ENCODE data around the gene CRAMP1.

Gene CRAMP1

GRCh38 chr16:1667271-1667670 lies 55.1 kb downstream of the CRAMP1 start:
- TF ChIP-seq POLR2A (IDR thresholded peaks at IDR 0.05; ENCODE audit: low read length) (no peak), GATA1 (IDR thresholded peaks at IDR 0.05; ENCODE audit: low read depth, low read length) (no peak)
- no peak for DNase-seq

- no peak for TF ChIP-seq GATA1 (IDR thresholded peaks at IDR 0.05; ENCODE audit: low read depth, low read length)
- no peak for DNase-seq
Measured at GRCh38 chr16:1667916-1668315, 55.8 kb downstream of the CRAMP1 start.

- no peak for DNase-seq
Measured at GRCh38 chr16:1668612-1669319, 56.6 kb downstream of the CRAMP1 start.

GRCh38 chr16:1669698-1670097 lies 57.5 kb downstream of the CRAMP1 start:
- TF ChIP-seq POLR2A (IDR thresholded peaks at IDR 0.05; ENCODE audit: low read length), result no peak
- no peak for TF ChIP-seq GATA1 (IDR thresholded peaks at IDR 0.05; ENCODE audit: low read depth, low read length)
- DNase-seq, result no peak

More at GRCh38 chr16:1668612-1669319, 56.6 kb downstream of the CRAMP1 start:
- no peak for TF ChIP-seq GATA1 (IDR thresholded peaks at IDR 0.05; ENCODE audit: low read depth, low read length)
- no peak for TF ChIP-seq POLR2A (IDR thresholded peaks at IDR 0.05; ENCODE audit: low read length)

GRCh38 chr16:1670371-1670770 lies 58.2 kb downstream of the CRAMP1 start:
- TF ChIP-seq GATA1 (IDR thresholded peaks at IDR 0.05; ENCODE audit: low read depth, low read length), result no peak
- no peak for TF ChIP-seq POLR2A (IDR thresholded peaks at IDR 0.05; ENCODE audit: low read length)

GRCh38 chr16:1670866-1671265 lies 58.7 kb downstream of the CRAMP1 start:
- DNase-seq, result no peak
- no peak for TF ChIP-seq POLR2A (IDR thresholded peaks at IDR 0.05; ENCODE audit: low read length)
- no peak for TF ChIP-seq GATA1 (IDR thresholded peaks at IDR 0.05; ENCODE audit: low read depth, low read length)

More at GRCh38 chr16:1670371-1670770, 58.2 kb downstream of the CRAMP1 start:
- DNase-seq, result no peak

GRCh38 chr16:1673424-1674151 lies 61.4 kb downstream of the CRAMP1 start:
- TF ChIP-seq GATA1 (IDR thresholded peaks at IDR 0.05; ENCODE audit: low read depth, low read length) (no peak), POLR2A (IDR thresholded peaks at IDR 0.05; ENCODE audit: low read length) (no peak)
- no peak for DNase-seq

- DNase-seq, result no peak
- no peak for TF ChIP-seq POLR2A (IDR thresholded peaks at IDR 0.05; ENCODE audit: low read length)
- TF ChIP-seq GATA1 (IDR thresholded peaks at IDR 0.05; ENCODE audit: low read depth, low read length), result no peak
Measured at GRCh38 chr16:1674306-1674705, 62.1 kb downstream of the CRAMP1 start.

GRCh38 chr16:1674751-1675664 lies 62.8 kb downstream of the CRAMP1 start:
- TF ChIP-seq GATA1 (IDR thresholded peaks at IDR 0.05; ENCODE audit: low read depth, low read length), result no peak
- DNase-seq, result no peak

GRCh38 chr16:1676661-1677060 lies 64.5 kb downstream of the CRAMP1 start:
- no peak for DNase-seq
- TF ChIP-seq GATA1 (IDR thresholded peaks at IDR 0.05; ENCODE audit: low read depth, low read length) (no peak), POLR2A (IDR thresholded peaks at IDR 0.05; ENCODE audit: low read length) (no peak)

- DNase-seq, result peak in 1 of 2 experiments; percentile 31
- TF ChIP-seq POLR2A (IDR thresholded peaks at IDR 0.05; ENCODE audit: low read length), result no peak
- no peak for TF ChIP-seq GATA1 (IDR thresholded peaks at IDR 0.05; ENCODE audit: low read depth, low read length)
Measured at GRCh38 chr16:1677339-1677738, 65.2 kb downstream of the CRAMP1 start.

GRCh38 chr16:1677942-1678499 lies 65.9 kb downstream of the CRAMP1 start, which contains the start of gene JPT2:
JPT2 (plus strand) TSS chr16:1678279; CDS start chr16:1678313, 34 bp downstream.
- peak; percentile 56 for TF ChIP-seq POLR2A (IDR thresholded peaks at IDR 0.05; ENCODE audit: low read length)
- no peak for TF ChIP-seq GATA1 (IDR thresholded peaks at IDR 0.05; ENCODE audit: low read depth, low read length)
- DNase-seq, result peak; percentile 98 to 99

GRCh38 chr16:1678500-1679098 lies 66.4 kb downstream of the CRAMP1 start:
- DNase-seq, result peak in 1 of 2 experiments; percentile 63
- TF ChIP-seq GATA1 (IDR thresholded peaks at IDR 0.05; ENCODE audit: low read depth, low read length), result no peak
- TF ChIP-seq POLR2A (IDR thresholded peaks at IDR 0.05; ENCODE audit: low read length), result no peak
